H1 (cell line): ENCODE measurements around the gene BAZ2A. TPM values are rescaled to one million over a fixed set of nuclear protein-coding genes. Genes with fewer than 3 reads are reported as not detected.

ENCODE experiments used
- CTCF ChIA-PET: fragments of 300-600 bp; sonication (Branson Sonifier 250); formaldehyde crosslinking; loops from one replicate; lab custom pipeline; 2021; ENCODE audit not compliant: partially characterized antibody; lab: Charles Lee
- POLR2A ChIA-PET: fragments of 300-600 bp; sonication (Branson Sonifier 250); formaldehyde crosslinking; loops from one replicate; lab custom pipeline; 2021; ENCODE audit warnings: inconsistent platforms; ENCODE audit not compliant: partially characterized antibody; lab: Charles Lee
- DNase-seq, 2 experiments: peaks; one replicate each; pipeline versions ENCODE4 v3.0.0 to v3.0.0-alpha.2; 2010 to 2022; ENCODE audit warnings: low spot score in 2 of 2, low read depth in 1 of 2, mixed read lengths in 1 of 2
- FAIRE-seq: peaks from 2 replicates; lab custom pipeline; 2011; peaks lifted over from hg19 to GRCh38; lab: Jason Lieb, UNC
- H2AFZ ChIP-seq: 2 replicates; pipeline ENCODE4 v1.8.1; 2012; ENCODE audit warnings: low read length, inconsistent platforms
- H2AK5ac ChIP-seq: 2 replicates; pipeline ENCODE4 v1.6.1; 2013; ENCODE audit warnings: low read depth, low read length
- H2BK120ac ChIP-seq: replicated peaks from 2 replicates; pipeline ENCODE3; 2013; ENCODE audit warnings: low read depth, low read length, inconsistent platforms
- H2BK12ac ChIP-seq: 2 replicates; pipeline ENCODE4 v1.6.1; 2013; ENCODE audit warnings: low read depth, low read length
- H2BK15ac ChIP-seq: 2 replicates; pipeline ENCODE4 v1.6.1; 2013; ENCODE audit warnings: low read length
- H2BK20ac ChIP-seq: 2 replicates; pipeline ENCODE4 v1.6.1; 2013; ENCODE audit warnings: low read length
- H2BK5ac ChIP-seq: 2 replicates; pipeline ENCODE4 v1.6.1; 2013; ENCODE audit warnings: low read depth, low read length
- H3K14ac ChIP-seq: 2 replicates; pipeline ENCODE4 v1.6.1; 2013; ENCODE audit warnings: inconsistent platforms; ENCODE audit not compliant: insufficient read length
- H3K18ac ChIP-seq: 2 replicates; pipeline ENCODE4 v1.6.1; 2013; ENCODE audit warnings: low read length; ENCODE audit errors: extremely low read depth
- H3K23ac ChIP-seq: 2 replicates; pipeline ENCODE4 v1.6.1; 2013; ENCODE audit warnings: inconsistent platforms; ENCODE audit not compliant: insufficient read length
- H3K23me2 ChIP-seq: 2 replicates; pipeline ENCODE4 v1.6.1; 2013; ENCODE audit warnings: low read depth, low read length
- H3K27ac ChIP-seq: 2 replicates; pipeline ENCODE4 v1.6.1; 2011; ENCODE audit warnings: low read depth, low read length, inconsistent platforms
- H3K27me3 ChIP-seq, 4 experiments: replicated peaks in 1 of 4; 1 replicate in 1 of 4; 2 replicates in 3 of 4; pipeline versions ENCODE4 v1.6.1 to v1.8.1; 2011 to 2013; ENCODE audit warnings: low read length in 3 of 4, mild to moderate bottlenecking in 3 of 4, inconsistent platforms in 2 of 4, mixed read lengths in 2 of 4, moderate library complexity in 1 of 4; ENCODE audit not compliant: control insufficient read depth in 3 of 4, insufficient read depth in 3 of 4; ENCODE audit errors: extremely low read depth in 1 of 4
- H3K36me3 ChIP-seq, 4 experiments: 2 replicates each; pipeline versions ENCODE4 v1.6.1 to v1.8.1; 2011 to 2013; ENCODE audit warnings: mild to moderate bottlenecking in 4 of 4, low read length in 3 of 4, moderate library complexity in 2 of 4, control low read depth in 1 of 4, inconsistent platforms in 1 of 4; ENCODE audit not compliant: insufficient read depth in 4 of 4, control insufficient read depth in 2 of 4
- H3K4ac ChIP-seq: replicated peaks from 2 replicates; pipeline ENCODE3; 2013; ENCODE audit warnings: low read length, low read depth, mixed read lengths, inconsistent platforms; ENCODE audit not compliant: insufficient read length
- H3K4me1 ChIP-seq, 4 experiments: replicated peaks in 1 of 4; 1 replicate in 1 of 4; 2 replicates in 3 of 4; pipeline versions ENCODE4 v1.6.1 to v1.8.1; 2011 to 2013; ENCODE audit warnings: low read length in 3 of 4, inconsistent platforms in 2 of 4, mixed read lengths in 1 of 4; ENCODE audit not compliant: insufficient read depth in 4 of 4, control insufficient read depth in 3 of 4
- H3K4me2 ChIP-seq, 2 experiments: 2 replicates each; pipeline versions ENCODE4 v1.6.1 to v1.8.1; 2011 to 2013; ENCODE audit warnings: low read depth in 2 of 2, low read length in 2 of 2, control low read depth in 1 of 2, inconsistent platforms in 1 of 2, mild to moderate bottlenecking in 1 of 2; ENCODE audit not compliant: insufficient read depth in 1 of 2
- H3K4me3 ChIP-seq, 4 experiments: fragments of 200-600, 300-600 bp in 1 of 4; sonication (generic), shearing (Covaris generic), sonication (Bioruptor Twin) in 1 of 4; 2 replicates each; pipeline versions ENCODE4 v1.5.1 to v1.8.1; 2011 to 2016; ENCODE audit warnings: low read length in 4 of 4, low read depth in 3 of 4, control low read depth in 2 of 4, inconsistent platforms in 2 of 4, mild to moderate bottlenecking in 2 of 4, mixed read lengths in 1 of 4, moderate library complexity in 1 of 4; ENCODE audit not compliant: insufficient read depth in 2 of 4; ENCODE audit errors: extremely low read depth in 1 of 4
- H3K56ac ChIP-seq: replicated peaks from 2 replicates; pipeline ENCODE3; 2013; ENCODE audit warnings: low read depth, mild to moderate bottlenecking, mixed read lengths, low read length, inconsistent platforms; ENCODE audit not compliant: insufficient read length
- H3K79me1 ChIP-seq: 2 replicates; pipeline ENCODE4 v1.6.1; 2013; ENCODE audit warnings: low read depth, low read length, control low read depth
- H3K79me2 ChIP-seq, 2 experiments: 2 replicates each; pipeline versions ENCODE4 v1.6.1 to v1.8.1; 2012 to 2013; ENCODE audit warnings: low read length in 2 of 2, mild to moderate bottlenecking in 2 of 2, inconsistent platforms in 1 of 2; ENCODE audit not compliant: insufficient read depth in 2 of 2, control insufficient read depth in 1 of 2
- H3K9ac ChIP-seq, 4 experiments: replicated peaks in 1 of 4; 1 replicate in 1 of 4; 2 replicates in 3 of 4; pipeline versions ENCODE4 v1.6.1 to v1.8.1; 2011 to 2013; ENCODE audit warnings: low read depth in 3 of 4, low read length in 3 of 4, control low read depth in 2 of 4, mild to moderate bottlenecking in 2 of 4, moderate library complexity in 2 of 4, inconsistent platforms in 1 of 4; ENCODE audit errors: extremely low read depth in 1 of 4
- H3K9me3 ChIP-seq, 2 experiments: 2 replicates each; pipeline versions ENCODE4 v1.6.1 to v1.8.1; 2012 to 2013; ENCODE audit warnings: mild to moderate bottlenecking in 2 of 2, moderate library complexity in 2 of 2, control low read depth in 1 of 2, inconsistent platforms in 1 of 2, low read depth in 1 of 2, low read length in 1 of 2, mixed read lengths in 1 of 2; ENCODE audit not compliant: insufficient read depth in 2 of 2
- H4K20me1 ChIP-seq, 2 experiments: replicated peaks in 1 of 2; 2 replicates each; pipeline versions ENCODE3 to v1.8.1; 2011 to 2013; ENCODE audit warnings: inconsistent platforms in 2 of 2, low read length in 2 of 2, mild to moderate bottlenecking in 1 of 2; ENCODE audit not compliant: insufficient read depth in 2 of 2, control insufficient read depth in 1 of 2
- H4K5ac ChIP-seq: 2 replicates; pipeline ENCODE4 v1.6.1; 2013; ENCODE audit warnings: low read length, low read depth, mixed read lengths, inconsistent platforms; ENCODE audit not compliant: insufficient read length
- H4K8ac ChIP-seq: 2 replicates; pipeline ENCODE4 v1.8.0; 2013; ENCODE audit warnings: mild to moderate bottlenecking, moderate library complexity, low read length, inconsistent platforms; ENCODE audit not compliant: insufficient read depth; ENCODE audit errors: extremely low read depth
- H4K91ac ChIP-seq: replicated peaks from 2 replicates; pipeline ENCODE3; 2013; ENCODE audit warnings: low read length, mixed read lengths, inconsistent platforms; ENCODE audit not compliant: insufficient read length
- ATF3 ChIP-seq: IDR thresholded peaks from 2 replicates; pipeline ENCODE4 v1.6.1; 2011; ENCODE audit warnings: low read depth, mild to moderate bottlenecking, low read length; ENCODE audit not compliant: insufficient read depth
- CEBPB ChIP-seq: IDR thresholded peaks from 2 replicates; pipeline ENCODE4 v1.6.1; 2012; ENCODE audit warnings: low read depth, low read length
- SIX5 ChIP-seq: IDR thresholded peaks from 2 replicates; pipeline ENCODE4 v1.6.1; 2011; ENCODE audit warnings: mild to moderate bottlenecking, low read depth, low read length
- SP4 ChIP-seq: IDR thresholded peaks from 2 replicates; pipeline ENCODE4 v1.6.1; 2012; ENCODE audit warnings: low read length, inconsistent platforms
- YY1 ChIP-seq: IDR thresholded peaks from 2 replicates; pipeline ENCODE4 v1.6.1; 2011; ENCODE audit warnings: low read depth, mild to moderate bottlenecking, low read length
- WGBS, 2 experiments: shearing (Covaris generic) in 1 of 2; methylation state at CpG; one replicate each; pipeline versions ENCODE4 v1.1.6 to v1.1.7; 2013 to 2015; ENCODE audit warnings: low lambda C conversion rate in 2 of 2, mixed read lengths in 2 of 2, inconsistent platforms in 1 of 2, low coverage in 1 of 2, missing lambda C conversion rate in 1 of 2; ENCODE audit not compliant: insufficient replicate concordance in 2 of 2, insufficient coverage in 1 of 2, insufficient read length in 1 of 2; ENCODE audit errors: extremely low coverage in 1 of 2, missing lambda C conversion rate in 1 of 2; 5-methylcytosine and 5-hydroxymethylcytosine counted together
- polyA plus RNA-seq, 7 experiments: library from polyadenylated mRNA; depleted of rRNA in 3 of 7; stranded (reverse) in 5 of 7; unstranded in 2 of 7; fragments of >200 nt in 5 of 7; fragments of 200-250 nt in 2 of 7; gene quantifications; 1 replicate in 5 of 7; 2 replicates in 1 of 7; 4 replicates in 1 of 7; pipeline versions ENCODE4 v1.2.1 to v1.2.3, GENCODE V29; 2011 to 2013; ENCODE audit warnings: missing spikeins in 2 of 7, mixed read lengths in 2 of 7
- total RNA-seq: library from RNA; stranded (reverse); fragmentation: NEBNext Ultra II Directional; extraction: Animal tissue kit (Norgen Biotek cat#: 25700); gene quantifications from 2 replicates; pipeline ENCODE4 v1.2.1, GENCODE V29; 2021

BAZ2A gene
- total and polyA plus RNA-seq, 2 of the 8 experiments (the other 6 are each of a cell fraction or from before 2014, with no cell fraction given) = 52.0 to 110 TPM

- no peaks in the 10 kb centered on the region for H3K4me1 ChIP-seq
- no peak overlapping the region for H3K14ac ChIP-seq
- H4K20me1 ChIP-seq = peaks cover 0 to 3% of the 10 kb centered on the region in 2 experiments
- H3K18ac ChIP-seq = no peak overlapping the region
- no peak overlapping the region for H3K4ac ChIP-seq
- CTCF ChIA-PET = interaction anchor here (0.6 to 3.2 kb wide), 6 partner anchors 11 to 154 kb away, joined by 3 to 12 read pairs (median 4); no protein-coding TSS in a partner anchor
- no peak overlapping the region for H3K9ac ChIP-seq
- no peak overlapping the region for H3K4me2 ChIP-seq
- H3K36me3 ChIP-seq = peaks cover 52 to 89% (median 78%) of the 10 kb centered on the region in 4 experiments
- H4K8ac ChIP-seq = no peak overlapping the region; the same call in 1 of the 2 replicates
- no peak overlapping the region for H3K56ac ChIP-seq
- WGBS, 2 experiments = 95% methylated on average over 3 of the region's 3 CpGs; no CpG with 5 or more reads in 1 of the 2 experiments
- H3K9me3 ChIP-seq = no peaks in the 10 kb centered on the region
- H4K91ac ChIP-seq = no peak overlapping the region
- no peak for FAIRE-seq
- H3K79me1 ChIP-seq = no peaks in the 10 kb centered on the region; the same call in 1 of the 2 replicates
- H3K27ac ChIP-seq = no peak overlapping the region
- no peaks in the 10 kb centered on the region for H3K23me2 ChIP-seq
- H2BK20ac ChIP-seq = no peak overlapping the region
- no peak overlapping the region for H2BK15ac ChIP-seq
- no peaks in the 10 kb centered on the region for H3K27me3 ChIP-seq
- no peak overlapping the region for H2AK5ac ChIP-seq
- POLR2A ChIA-PET = interaction anchor here (1.1 kb wide), 1 partner anchor 8 kb away, joined by 4 read pairs; no protein-coding TSS in a partner anchor
- no peak overlapping the region for H3K4me3 ChIP-seq
- H2BK120ac ChIP-seq = no peak overlapping the region
- no peak overlapping the region; the same call in 1 of the 2 replicates for H2BK5ac ChIP-seq
- H3K23ac ChIP-seq = no peak overlapping the region
- no peak for DNase-seq
- no peaks in the 10 kb centered on the region for H3K79me2 ChIP-seq
- no peak overlapping the region for H4K5ac ChIP-seq
- no peak overlapping the region for H2AFZ ChIP-seq
- no peak overlapping the region for H2BK12ac ChIP-seq
- TF ChIP-seq SIX5 (no peak), ATF3 (no peak), YY1 (no peak), SP4 (no peak), CEBPB (no peak)
Observed at GRCh38 chr12:56604355-56604754, 25.8 kb downstream of the BAZ2A start.
